ENCODE results near the gene ADGRB2.

Gene ADGRB2

GRCh38 chr1:31781138-31781755 is 17.1 kb upstream of the ADGRB2 start:
- DNase-seq = no peak

- no peak for DNase-seq
These were observed 16.5 kb upstream of the ADGRB2 start for GRCh38 chr1:31780632-31781031.

GRCh38 chr1:31779687-31780086 is 15.5 kb upstream of the ADGRB2 start:
- no peak for DNase-seq

- DNase-seq = no peak
These were observed 14.8 kb upstream of the ADGRB2 start for GRCh38 chr1:31778763-31779488.

- no peak for DNase-seq
These were observed 12.4 kb upstream of the ADGRB2 start for GRCh38 chr1:31776516-31776915.

GRCh38 chr1:31776032-31776431 is 11.9 kb upstream of the ADGRB2 start:
- no peak for DNase-seq

- DNase-seq = no peak
These were observed 11.3 kb upstream of the ADGRB2 start for GRCh38 chr1:31775210-31775999.

GRCh38 chr1:31774495-31774894 is 10.4 kb upstream of the ADGRB2 start:
- DNase-seq = no peak

GRCh38 chr1:31773861-31774260 is 9.7 kb upstream of the ADGRB2 start:
- DNase-seq = no peak

- no peak for DNase-seq
These were observed 8.6 kb upstream of the ADGRB2 start for GRCh38 chr1:31772669-31773248.

- no peak for DNase-seq
These were observed 7.9 kb upstream of the ADGRB2 start for GRCh38 chr1:31771891-31772668.

- DNase-seq = peak; percentile 94
These were observed 5.7 kb upstream of the ADGRB2 start for GRCh38 chr1:31769720-31770390.

- DNase-seq = no peak
These were observed 5.0 kb upstream of the ADGRB2 start for GRCh38 chr1:31768939-31769704.

- DNase-seq = no peak
These were observed 4.3 kb upstream of the ADGRB2 start for GRCh38 chr1:31768407-31768907.

GRCh38 chr1:31767225-31767624 is 3.1 kb upstream of the ADGRB2 start:
- DNase-seq = no peak

GRCh38 chr1:31765516-31765915 is 1.4 kb upstream of the ADGRB2 start:
- no peak for DNase-seq

- DNase-seq = peak; percentile 70
These were observed 914 bp upstream of the ADGRB2 start for GRCh38 chr1:31765041-31765467.

GRCh38 chr1:31763671-31764311 is 349 bp downstream of the ADGRB2 start:
- no peak for DNase-seq

- DNase-seq = peak; percentile 64
These were observed 1.1 kb downstream of the ADGRB2 start for GRCh38 chr1:31762726-31763670.

Data from COR-L47 (cell line).